Liver (tissue), 3 donors: ENCODE data around the gene MYL3.

Experiments
- EGR1 ChIP-seq, 2 donors: IDR thresholded peaks; 2 replicates each; pipeline ENCODE4 v1.6.1; 2016 to 2018; ENCODE audit warnings: antibody characterized with exemption in 2 of 2, low read depth in 2 of 2
- FOXA2 ChIP-seq: IDR thresholded peaks from 2 replicates; pipeline ENCODE4 v1.6.1; 2016; ENCODE audit warnings: antibody characterized with exemption
- GABPA ChIP-seq, 2 donors: IDR thresholded peaks in 1 of 2; conservative IDR thresholded peaks in 1 of 2; 2 replicates each; pipeline ENCODE4 v1.6.1; 2016; ENCODE audit warnings: antibody characterized with exemption in 2 of 2, mild to moderate bottlenecking in 1 of 2, moderate library complexity in 1 of 2
- NR2F2 ChIP-seq: IDR thresholded peaks from 2 replicates; pipeline ENCODE4 v1.6.1; 2016; ENCODE audit warnings: antibody characterized with exemption
- RAD21 ChIP-seq, 2 donors: IDR thresholded peaks; 2 replicates each; pipeline ENCODE4 v1.6.1; 2016; ENCODE audit warnings: antibody characterized with exemption in 2 of 2, mild to moderate bottlenecking in 2 of 2
- SP1 ChIP-seq: IDR thresholded peaks from 2 replicates; pipeline ENCODE4 v1.6.1; 2018; ENCODE audit warnings: antibody characterized with exemption, mild to moderate bottlenecking
- TAF1 ChIP-seq: conservative IDR thresholded peaks from 2 replicates; pipeline ENCODE4 v1.6.1; 2016; ENCODE audit warnings: antibody characterized with exemption, mild to moderate bottlenecking
- YY1 ChIP-seq: IDR thresholded peaks from 2 replicates; pipeline ENCODE4 v1.6.1; 2016; ENCODE audit warnings: antibody characterized with exemption, mild to moderate bottlenecking
- TF ChIP-seq, protein P1 (sequence below): fragments of 150-350 bp; IDR thresholded peaks from 2 replicates; pipeline ENCODE4 v1.5.1; 2017; ENCODE audit warnings: improper control_type of control experiment, low read depth, low read length; ENCODE audit not compliant: missing input control
- TF ChIP-seq, protein P2 (sequence below): IDR thresholded peaks from 2 replicates; pipeline ENCODE4 v1.6.1; 2016; ENCODE audit warnings: antibody characterized with exemption
- TF ChIP-seq, protein P3 (sequence below): IDR thresholded peaks from 2 replicates; pipeline ENCODE4 v1.6.1; 2016; ENCODE audit warnings: antibody characterized with exemption
- donor health status: healthy.
- donor health status: healthy.

GRCh38 chr3:46883830-46884185 lies 20.6 kb upstream of the MYL3 start:
- TF ChIP-seq, protein P1, sequence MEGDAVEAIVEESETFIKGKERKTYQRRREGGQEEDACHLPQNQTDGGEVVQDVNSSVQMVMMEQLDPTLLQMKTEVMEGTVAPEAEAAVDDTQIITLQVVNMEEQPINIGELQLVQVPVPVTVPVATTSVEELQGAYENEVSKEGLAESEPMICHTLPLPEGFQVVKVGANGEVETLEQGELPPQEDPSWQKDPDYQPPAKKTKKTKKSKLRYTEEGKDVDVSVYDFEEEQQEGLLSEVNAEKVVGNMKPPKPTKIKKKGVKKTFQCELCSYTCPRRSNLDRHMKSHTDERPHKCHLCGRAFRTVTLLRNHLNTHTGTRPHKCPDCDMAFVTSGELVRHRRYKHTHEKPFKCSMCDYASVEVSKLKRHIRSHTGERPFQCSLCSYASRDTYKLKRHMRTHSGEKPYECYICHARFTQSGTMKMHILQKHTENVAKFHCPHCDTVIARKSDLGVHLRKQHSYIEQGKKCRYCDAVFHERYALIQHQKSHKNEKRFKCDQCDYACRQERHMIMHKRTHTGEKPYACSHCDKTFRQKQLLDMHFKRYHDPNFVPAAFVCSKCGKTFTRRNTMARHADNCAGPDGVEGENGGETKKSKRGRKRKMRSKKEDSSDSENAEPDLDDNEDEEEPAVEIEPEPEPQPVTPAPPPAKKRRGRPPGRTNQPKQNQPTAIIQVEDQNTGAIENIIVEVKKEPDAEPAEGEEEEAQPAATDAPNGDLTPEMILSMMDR: no peak
- TF ChIP-seq FOXA2 (no peak), TAF1 (no peak), GABPA (IDR thresholded peaks at IDR 0.05 in 1 of 2, conservative IDR thresholded peaks at IDR 0.05 in 1 of 2) (no peak), YY1 (no peak), RAD21 (IDR thresholded peaks at IDR 0.05) (no peak), NR2F2 (no peak), EGR1 (IDR thresholded peaks at IDR 0.05; ENCODE audit: low read depth in 2 of 2) (no peak), SP1 (no peak)
- TF ChIP-seq, protein P2, sequence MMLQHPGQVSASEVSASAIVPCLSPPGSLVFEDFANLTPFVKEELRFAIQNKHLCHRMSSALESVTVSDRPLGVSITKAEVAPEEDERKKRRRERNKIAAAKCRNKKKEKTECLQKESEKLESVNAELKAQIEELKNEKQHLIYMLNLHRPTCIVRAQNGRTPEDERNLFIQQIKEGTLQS: no peak
- TF ChIP-seq, protein P3, sequence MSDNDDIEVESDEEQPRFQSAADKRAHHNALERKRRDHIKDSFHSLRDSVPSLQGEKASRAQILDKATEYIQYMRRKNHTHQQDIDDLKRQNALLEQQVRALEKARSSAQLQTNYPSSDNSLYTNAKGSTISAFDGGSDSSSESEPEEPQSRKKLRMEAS: no peak
